GM21423 (cell line): ENCODE measurements around the gene CACNA1S.

Source experiments
- ATAC-seq: cut with Tn5 transposase; IDR thresholded peaks from one replicate; pipeline ENCODE4 v1.9.1; 2021; ENCODE audit warnings: mild to moderate bottlenecking, moderate library complexity; ENCODE audit not compliant: unreplicated experiment

The CACNA1S gene

DNA sequence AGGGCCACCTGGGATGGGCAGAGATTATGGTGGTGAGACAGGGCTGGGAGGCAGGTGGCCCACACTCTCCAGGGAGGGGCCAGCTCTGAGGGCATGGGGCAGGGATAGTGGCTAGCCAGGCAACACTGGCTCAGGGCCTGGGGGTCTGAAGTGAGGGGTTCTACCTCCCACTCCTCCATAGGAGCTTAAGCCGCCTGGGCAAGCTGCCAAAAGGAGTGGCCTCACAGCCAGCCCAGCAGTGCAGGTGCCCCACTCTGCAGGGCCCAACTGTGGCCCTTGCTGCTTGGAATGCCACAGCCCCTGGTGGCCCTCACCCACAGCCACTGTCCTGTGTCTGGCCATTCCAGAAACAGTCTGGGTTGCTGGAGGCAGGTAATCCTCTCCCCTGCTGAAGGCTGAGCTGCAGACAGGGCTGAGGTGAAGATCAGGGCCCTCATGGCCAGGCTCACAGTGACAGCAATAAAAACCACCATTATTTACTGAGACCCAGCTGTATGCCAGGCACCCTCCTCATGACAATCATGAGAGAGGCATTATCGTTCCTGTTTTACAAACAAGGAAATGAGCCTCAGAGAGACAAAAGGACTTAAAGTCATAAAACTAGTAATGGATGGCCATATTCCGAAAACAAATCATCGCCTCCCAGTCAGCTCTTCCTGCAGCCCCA, 119.7 kb downstream of the CACNA1S start:
- ATAC-seq: no peak

GRCh38 chr1:200991097-200991614, 121.1 kb downstream of the CACNA1S start:
- no peak for ATAC-seq

- ATAC-seq: no peak
Measured at GRCh38 chr1:200990114-200990513, 122.1 kb downstream of the CACNA1S start.
